Measurements from ENCODE around the gene ETFBKMT. TPM values are rescaled to one million over a fixed set of nuclear protein-coding genes. Genes with fewer than 3 reads are reported as not detected.

The ETFBKMT gene
- polyA plus RNA-seq, 2 of the 4 experiments (the other 2 are of a cell fraction), result 0.87 to 1.4 TPM

DNA sequence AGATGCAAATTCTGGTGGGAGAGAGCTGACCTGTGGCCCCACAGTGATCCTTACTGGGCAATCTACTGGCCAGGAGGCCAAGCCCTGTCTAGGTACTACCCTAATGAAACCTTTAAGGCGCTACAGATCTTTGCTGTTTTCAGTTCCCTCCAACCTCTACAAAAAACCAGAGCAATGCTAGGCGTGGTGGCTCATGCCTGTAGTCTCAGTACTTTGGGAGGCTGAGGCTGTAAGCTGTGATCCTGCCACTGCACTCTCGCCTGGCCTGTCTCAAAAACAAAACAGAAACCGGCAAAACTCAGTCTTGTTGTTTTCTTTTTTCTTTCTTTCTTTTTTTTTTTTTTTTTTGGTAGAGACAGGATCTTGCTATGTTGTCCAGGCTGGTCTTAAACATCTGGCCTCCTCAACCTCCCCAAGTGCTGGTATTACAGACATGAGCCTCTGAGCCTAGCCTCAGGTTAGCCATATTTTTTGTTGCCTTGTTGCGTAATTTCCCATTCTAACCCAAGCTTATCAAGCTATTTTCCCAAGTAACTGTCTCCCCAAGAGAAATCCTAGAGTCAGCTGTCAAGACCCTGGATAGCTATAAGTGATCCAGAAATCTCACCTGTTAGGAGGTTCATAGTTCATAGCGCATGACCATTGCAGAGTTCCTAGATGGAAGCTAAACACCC lies 2.8 kb downstream of the ETFBKMT start:
- no peak for FAIRE-seq
- H3K4me3 ChIP-seq, result no peak overlapping the region
- 90% methylated on average over 6 of the region's 6 CpGs for WGBS (ENCODE audit: missing lambda C conversion rate)
- POLR2A ChIA-PET, result interaction anchor here (0.6 kb wide), 2 partner anchors 14 to 268 kb away, joined by 3 to 4 read pairs; no protein-coding TSS in a partner anchor
- H3K27ac ChIP-seq, result no peak overlapping the region
- H3K4me2 ChIP-seq, result no peak overlapping the region
- CTCF ChIA-PET, result interaction anchor here (1.4 to 2.1 kb wide), 3 partner anchors 9 to 650 kb away, joined by 5 to 13 read pairs (median 5); no protein-coding TSS in a partner anchor
- peaks cover 2% of the 10 kb centered on the region; the same call in 1 of the 3 replicates for H3K9me3 ChIP-seq
- ATAC-seq, result no peak
- peak in 1 of 2 experiments; percentile 55; a peak in 2 of 4 replicates for TF ChIP-seq CEBPB (IDR thresholded peaks at IDR 0.05)
- no peak for TF ChIP-seq FOSB (CRISPR knock-in tag; IDR thresholded peaks at IDR 0.05)
- no peak for TF ChIP-seq HDAC2 (IDR thresholded peaks at IDR 0.05)
- no peak for DNase-seq (ENCODE audit: low read depth in 1 of 2, low spot score in 1 of 2)
- H3K4me1 ChIP-seq, result peaks cover 7% of the 10 kb centered on the region; the same call in 1 of the 3 replicates

DNA sequence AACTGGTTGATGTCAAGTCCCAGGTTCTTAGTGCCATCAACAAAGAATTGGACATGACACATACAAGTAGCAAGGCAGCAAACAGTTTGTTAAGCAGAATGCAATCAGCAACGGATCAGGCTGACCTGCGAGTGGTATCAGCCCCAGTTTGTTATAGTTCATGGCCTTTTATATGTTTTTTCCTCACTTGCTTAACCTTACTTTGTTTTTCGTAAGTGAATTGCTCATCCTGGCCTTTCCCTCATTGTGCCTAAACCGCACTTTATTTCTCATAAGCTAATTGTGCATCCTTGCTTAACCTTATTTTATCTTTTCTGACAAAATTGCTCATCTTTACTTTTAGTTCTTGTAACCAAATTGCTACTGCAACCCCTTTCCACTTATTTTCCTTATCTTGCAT lies 4.1 kb downstream of the ETFBKMT start:
- Histone ChIP-seq H3K27ac (no peak overlapping the region), H3K9me3 (peaks cover 2% of the 10 kb centered on the region; the same call in 1 of the 3 replicates), H3K4me3 (no peak overlapping the region), H3K4me2 (no peak overlapping the region), H3K4me1 (peaks cover 3% of the 10 kb centered on the region; the same call in 1 of the 3 replicates)
- ChIA-PET POLR2A (no interaction called here), CTCF (interaction anchor here (1.3 to 2.1 kb wide), 3 partner anchors 10 to 649 kb away, joined by 3 to 13 read pairs (median 5); no protein-coding TSS in a partner anchor)
- 67% methylated on average over 4 of the region's 4 CpGs for WGBS (ENCODE audit: missing lambda C conversion rate)
- ATAC-seq (no peak), DNase-seq (ENCODE audit: low read depth in 1 of 2, low spot score in 1 of 2) (no peak), FAIRE-seq (no peak)
- no peak for TF ChIP-seq CHD4 (IDR thresholded peaks at IDR 0.05; ENCODE audit: borderline replicate concordance)
- TF ChIP-seq RAD21 (conservative IDR thresholded peaks at IDR 0.05 in 1 of 2, IDR thresholded peaks at IDR 0.05 in 1 of 2), result no peak
- TF ChIP-seq, protein P1, sequence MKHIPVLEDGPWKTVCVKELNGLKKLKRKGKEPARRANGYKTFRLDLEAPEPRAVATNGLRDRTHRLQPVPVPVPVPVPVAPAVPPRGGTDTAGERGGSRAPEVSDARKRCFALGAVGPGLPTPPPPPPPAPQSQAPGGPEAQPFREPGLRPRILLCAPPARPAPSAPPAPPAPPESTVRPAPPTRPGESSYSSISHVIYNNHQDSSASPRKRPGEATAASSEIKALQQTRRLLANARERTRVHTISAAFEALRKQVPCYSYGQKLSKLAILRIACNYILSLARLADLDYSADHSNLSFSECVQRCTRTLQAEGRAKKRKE (CRISPR knock-in tag; IDR thresholded peaks at IDR 0.05; ENCODE audit: low read depth), result no peak
- no peak for TF ChIP-seq ZSCAN20 (CRISPR knock-in tag; IDR thresholded peaks at IDR 0.05)
- TF ChIP-seq, protein P2, sequence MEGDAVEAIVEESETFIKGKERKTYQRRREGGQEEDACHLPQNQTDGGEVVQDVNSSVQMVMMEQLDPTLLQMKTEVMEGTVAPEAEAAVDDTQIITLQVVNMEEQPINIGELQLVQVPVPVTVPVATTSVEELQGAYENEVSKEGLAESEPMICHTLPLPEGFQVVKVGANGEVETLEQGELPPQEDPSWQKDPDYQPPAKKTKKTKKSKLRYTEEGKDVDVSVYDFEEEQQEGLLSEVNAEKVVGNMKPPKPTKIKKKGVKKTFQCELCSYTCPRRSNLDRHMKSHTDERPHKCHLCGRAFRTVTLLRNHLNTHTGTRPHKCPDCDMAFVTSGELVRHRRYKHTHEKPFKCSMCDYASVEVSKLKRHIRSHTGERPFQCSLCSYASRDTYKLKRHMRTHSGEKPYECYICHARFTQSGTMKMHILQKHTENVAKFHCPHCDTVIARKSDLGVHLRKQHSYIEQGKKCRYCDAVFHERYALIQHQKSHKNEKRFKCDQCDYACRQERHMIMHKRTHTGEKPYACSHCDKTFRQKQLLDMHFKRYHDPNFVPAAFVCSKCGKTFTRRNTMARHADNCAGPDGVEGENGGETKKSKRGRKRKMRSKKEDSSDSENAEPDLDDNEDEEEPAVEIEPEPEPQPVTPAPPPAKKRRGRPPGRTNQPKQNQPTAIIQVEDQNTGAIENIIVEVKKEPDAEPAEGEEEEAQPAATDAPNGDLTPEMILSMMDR (IDR thresholded peaks at IDR 0.05), result no peak
- no peak for TF ChIP-seq NR3C1 (IDR thresholded peaks at IDR 0.05)

DNA sequence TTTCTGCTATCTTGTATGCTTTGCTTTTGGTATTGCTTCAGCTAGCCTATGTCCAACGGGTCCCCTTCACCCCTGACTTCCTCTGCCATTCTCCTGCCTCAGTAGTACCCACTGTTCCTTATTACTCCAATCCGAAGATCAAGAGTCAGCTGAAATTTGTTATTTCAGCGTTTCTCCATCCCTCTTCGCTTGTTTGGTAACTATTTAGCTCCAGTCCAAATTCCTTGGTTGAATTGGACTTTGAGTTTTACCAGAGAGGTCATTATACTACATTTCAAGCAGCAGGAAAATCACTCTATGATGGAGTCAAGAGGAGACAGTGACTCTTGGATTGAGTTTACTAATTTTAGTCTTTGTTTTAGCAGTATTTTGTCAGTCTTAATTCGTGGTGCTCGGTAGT lies 4.5 kb downstream of the ETFBKMT start:
- DNase-seq (ENCODE audit: low read depth in 1 of 2, low spot score in 1 of 2) (no peak), FAIRE-seq (no peak), ATAC-seq (no peak)
- Histone ChIP-seq H3K9me3 (peaks cover 6% of the 10 kb centered on the region; the same call in 2 of the 3 replicates), H3K4me3 (no peak overlapping the region), H3K27ac (no peak overlapping the region), H3K4me1 (peaks cover 3% of the 10 kb centered on the region; the same call in 1 of the 3 replicates), H3K4me2 (no peak overlapping the region)
- ChIA-PET CTCF (interaction anchor here (1.3 kb wide), 1 partner anchor 17 kb away, joined by 3 read pairs; no protein-coding TSS in a partner anchor), POLR2A (no interaction called here)
- 71% methylated on average over 6 of the region's 6 CpGs for WGBS (ENCODE audit: missing lambda C conversion rate)
- no peak for TF ChIP-seq CHD2 (IDR thresholded peaks at IDR 0.05; ENCODE audit: low read length, partially characterized antibody)
- TF ChIP-seq CBX2 (IDR thresholded peaks at IDR 0.05; ENCODE audit: borderline replicate concordance, low read depth), result no peak
- no peak for TF ChIP-seq KDM5A (IDR thresholded peaks at IDR 0.05)
- no peak for TF ChIP-seq TP53 (CRISPR knock-in tag; IDR thresholded peaks at IDR 0.05)
- no peak for TF ChIP-seq FOXS1 (CRISPR knock-in tag; IDR thresholded peaks at IDR 0.05)
- TF ChIP-seq, protein P3, sequence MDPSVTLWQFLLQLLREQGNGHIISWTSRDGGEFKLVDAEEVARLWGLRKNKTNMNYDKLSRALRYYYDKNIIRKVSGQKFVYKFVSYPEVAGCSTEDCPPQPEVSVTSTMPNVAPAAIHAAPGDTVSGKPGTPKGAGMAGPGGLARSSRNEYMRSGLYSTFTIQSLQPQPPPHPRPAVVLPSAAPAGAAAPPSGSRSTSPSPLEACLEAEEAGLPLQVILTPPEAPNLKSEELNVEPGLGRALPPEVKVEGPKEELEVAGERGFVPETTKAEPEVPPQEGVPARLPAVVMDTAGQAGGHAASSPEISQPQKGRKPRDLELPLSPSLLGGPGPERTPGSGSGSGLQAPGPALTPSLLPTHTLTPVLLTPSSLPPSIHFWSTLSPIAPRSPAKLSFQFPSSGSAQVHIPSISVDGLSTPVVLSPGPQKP (IDR thresholded peaks at IDR 0.05; ENCODE audit: low read depth, low read length), result no peak
- TF ChIP-seq POLR2AphosphoS2 (conservative IDR thresholded peaks at IDR 0.05; ENCODE audit: low read length), result no peak
- no peak for TF ChIP-seq EHF (CRISPR knock-in tag; IDR thresholded peaks at IDR 0.05)
- TF ChIP-seq NPAS2 (CRISPR knock-in tag; IDR thresholded peaks at IDR 0.05; ENCODE audit: borderline replicate concordance), result no peak
- no peak for TF ChIP-seq POLR2A (IDR thresholded peaks at IDR 0.05; ENCODE audit: low read length)
- TF ChIP-seq, protein P4, sequence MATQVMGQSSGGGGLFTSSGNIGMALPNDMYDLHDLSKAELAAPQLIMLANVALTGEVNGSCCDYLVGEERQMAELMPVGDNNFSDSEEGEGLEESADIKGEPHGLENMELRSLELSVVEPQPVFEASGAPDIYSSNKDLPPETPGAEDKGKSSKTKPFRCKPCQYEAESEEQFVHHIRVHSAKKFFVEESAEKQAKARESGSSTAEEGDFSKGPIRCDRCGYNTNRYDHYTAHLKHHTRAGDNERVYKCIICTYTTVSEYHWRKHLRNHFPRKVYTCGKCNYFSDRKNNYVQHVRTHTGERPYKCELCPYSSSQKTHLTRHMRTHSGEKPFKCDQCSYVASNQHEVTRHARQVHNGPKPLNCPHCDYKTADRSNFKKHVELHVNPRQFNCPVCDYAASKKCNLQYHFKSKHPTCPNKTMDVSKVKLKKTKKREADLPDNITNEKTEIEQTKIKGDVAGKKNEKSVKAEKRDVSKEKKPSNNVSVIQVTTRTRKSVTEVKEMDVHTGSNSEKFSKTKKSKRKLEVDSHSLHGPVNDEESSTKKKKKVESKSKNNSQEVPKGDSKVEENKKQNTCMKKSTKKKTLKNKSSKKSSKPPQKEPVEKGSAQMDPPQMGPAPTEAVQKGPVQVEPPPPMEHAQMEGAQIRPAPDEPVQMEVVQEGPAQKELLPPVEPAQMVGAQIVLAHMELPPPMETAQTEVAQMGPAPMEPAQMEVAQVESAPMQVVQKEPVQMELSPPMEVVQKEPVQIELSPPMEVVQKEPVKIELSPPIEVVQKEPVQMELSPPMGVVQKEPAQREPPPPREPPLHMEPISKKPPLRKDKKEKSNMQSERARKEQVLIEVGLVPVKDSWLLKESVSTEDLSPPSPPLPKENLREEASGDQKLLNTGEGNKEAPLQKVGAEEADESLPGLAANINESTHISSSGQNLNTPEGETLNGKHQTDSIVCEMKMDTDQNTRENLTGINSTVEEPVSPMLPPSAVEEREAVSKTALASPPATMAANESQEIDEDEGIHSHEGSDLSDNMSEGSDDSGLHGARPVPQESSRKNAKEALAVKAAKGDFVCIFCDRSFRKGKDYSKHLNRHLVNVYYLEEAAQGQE (IDR thresholded peaks at IDR 0.05), result no peak
- TF ChIP-seq MYC (IDR thresholded peaks at IDR 0.05; ENCODE audit: borderline replicate concordance, low read length), result no peak
- no peak for TF ChIP-seq ZNF302 (CRISPR knock-in tag; IDR thresholded peaks at IDR 0.05)
- TF ChIP-seq KDM1A (IDR thresholded peaks at IDR 0.05; ENCODE audit: low read depth), result no peak
- TF ChIP-seq, protein P5, sequence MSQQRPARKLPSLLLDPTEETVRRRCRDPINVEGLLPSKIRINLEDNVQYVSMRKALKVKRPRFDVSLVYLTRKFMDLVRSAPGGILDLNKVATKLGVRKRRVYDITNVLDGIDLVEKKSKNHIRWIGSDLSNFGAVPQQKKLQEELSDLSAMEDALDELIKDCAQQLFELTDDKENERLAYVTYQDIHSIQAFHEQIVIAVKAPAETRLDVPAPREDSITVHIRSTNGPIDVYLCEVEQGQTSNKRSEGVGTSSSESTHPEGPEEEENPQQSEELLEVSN (IDR thresholded peaks at IDR 0.05; ENCODE audit: borderline replicate concordance, low read depth), result no peak
- no peak for TF ChIP-seq PHF8 (IDR thresholded peaks at IDR 0.05; ENCODE audit: borderline replicate concordance, low read depth)
